HCEC 1CT (cell line): ENCODE measurements around the gene GDF10.

ENCODE experiments used
- DNase-seq: peaks from one replicate; pipeline ENCODE4 v3.0.0-alpha.2; 2017

The GDF10 gene

GRCh38 chr10:47357131-47357582 lies 57.2 kb downstream of the GDF10 start:
- no peak for DNase-seq

DNA sequence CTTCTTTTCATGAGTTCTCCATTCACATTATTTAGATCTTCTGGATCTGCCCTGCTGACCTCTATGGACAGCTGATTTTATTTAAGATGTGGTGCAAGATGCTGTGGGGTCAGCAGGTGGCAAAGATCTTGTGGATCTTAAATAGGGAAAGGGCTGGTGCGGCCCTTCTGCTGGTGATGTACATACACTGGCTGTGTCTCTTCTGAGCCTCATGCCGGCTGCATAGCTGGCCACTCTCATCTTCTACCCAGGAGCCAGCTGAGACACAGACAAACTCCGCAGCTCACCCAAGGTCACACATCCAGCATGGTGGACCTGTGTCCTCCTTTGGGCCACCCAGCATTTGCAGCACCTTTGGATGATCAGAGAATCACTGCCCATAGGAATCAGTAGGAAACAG lies 57.9 kb downstream of the GDF10 start:
- no peak for DNase-seq

DNA sequence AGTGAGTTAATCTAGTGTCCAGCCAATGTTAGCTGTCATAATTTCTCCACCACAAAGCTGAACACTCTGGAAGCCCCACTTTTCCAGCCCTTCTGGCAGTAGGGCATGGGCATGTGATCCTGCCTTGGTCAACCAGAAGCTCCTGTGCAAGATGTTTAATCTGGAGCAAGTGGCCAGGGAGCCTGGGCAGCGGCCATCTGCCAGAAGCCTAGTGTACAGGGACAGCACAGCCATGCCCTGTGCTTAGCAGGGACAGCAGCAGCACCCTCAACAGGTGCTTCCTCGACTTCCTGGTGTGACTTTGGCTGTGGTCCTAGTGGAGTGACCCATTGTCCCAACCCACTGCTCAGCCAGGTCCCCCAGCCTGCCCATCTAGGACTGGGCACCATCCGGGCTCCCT lies 58.5 kb downstream of the GDF10 start:
- DNase-seq, result no peak

DNA sequence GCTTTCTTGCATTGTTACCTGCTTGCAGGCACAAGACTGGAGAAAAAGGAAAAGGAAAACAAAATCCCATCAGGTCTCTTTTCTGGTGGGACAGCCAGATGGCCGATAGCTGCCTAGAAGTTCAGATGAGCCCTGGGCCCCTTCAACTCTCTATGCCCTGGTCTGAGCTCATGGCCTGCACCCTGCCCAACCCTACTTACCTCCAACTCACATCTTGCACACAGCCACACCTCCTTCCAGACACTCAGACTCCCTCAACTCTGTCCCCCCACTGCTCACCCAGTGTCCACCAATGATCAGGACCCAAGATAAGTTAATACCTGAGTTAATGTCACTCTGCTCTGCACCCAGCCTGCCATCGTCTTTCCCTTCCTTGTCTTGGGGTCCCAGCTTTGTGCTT lies 59.1 kb downstream of the GDF10 start:
- DNase-seq, result no peak

- no peak for DNase-seq
Measured at GRCh38 chr10:47359626-47360418, 59.8 kb downstream of the GDF10 start.

DNA sequence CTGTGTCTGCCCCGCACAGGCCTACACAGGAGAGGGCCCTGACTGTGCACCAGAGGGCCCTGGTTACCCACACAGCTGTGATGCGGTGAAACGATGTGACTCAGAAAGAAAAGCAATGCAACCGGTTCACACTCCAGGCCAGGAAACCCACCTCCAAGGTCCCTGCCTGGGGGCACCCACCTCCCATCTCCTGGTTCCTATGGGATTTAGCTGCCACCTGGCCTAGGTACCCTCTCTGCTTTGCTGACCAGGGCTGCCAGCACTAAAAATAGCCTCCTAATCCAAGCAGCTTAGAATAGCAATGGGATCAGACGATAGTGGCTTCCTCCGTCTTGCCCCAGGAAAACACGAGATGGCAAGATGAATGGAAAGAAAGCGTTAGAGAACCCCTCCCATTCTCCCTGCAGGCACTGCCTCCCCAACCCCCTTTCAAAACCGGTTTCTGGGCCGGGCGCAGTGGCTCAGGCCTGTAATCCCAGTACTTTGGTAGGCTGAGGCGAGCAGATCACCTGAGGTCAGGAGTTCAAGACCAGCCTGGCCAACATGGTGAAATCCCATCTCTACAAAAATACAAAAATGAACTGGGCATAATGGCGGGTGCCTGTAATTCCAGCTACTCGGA lies 60.5 kb downstream of the GDF10 start:
- DNase-seq, result no peak

GRCh38 chr10:47361293-47361692 lies 61.3 kb downstream of the GDF10 start:
- DNase-seq, result peak; percentile 8

- DNase-seq, result no peak
Measured at GRCh38 chr10:47362199-47362598, 62.2 kb downstream of the GDF10 start.
